ENCODE data around the gene SIGLEC6. TPM values are rescaled to one million over a fixed set of nuclear protein-coding genes. Genes with fewer than 3 reads are reported as not detected.

Gene SIGLEC6
- polyA plus RNA-seq, 1 experiment: not detected

DNA sequence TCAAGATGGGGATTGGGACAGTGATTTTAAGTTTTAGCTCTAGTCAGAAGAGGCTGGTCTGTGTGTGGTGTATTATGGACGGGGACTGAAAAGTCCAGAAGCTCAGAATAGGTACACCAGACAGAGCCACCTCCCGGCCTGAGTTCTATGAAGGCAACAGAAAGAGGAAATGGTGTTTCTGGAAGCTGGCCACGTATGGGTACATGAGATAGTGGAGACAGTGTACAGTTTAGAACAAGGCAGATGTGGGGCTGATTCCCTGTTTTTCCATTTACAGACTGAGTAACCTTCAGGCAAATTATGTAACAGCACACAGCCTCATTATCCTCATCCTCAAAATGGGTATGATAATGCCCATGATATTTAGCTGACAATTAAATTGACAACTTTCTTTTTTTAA lies 40.9 kb upstream of the SIGLEC6 start:
- H3K27ac ChIP-seq (ENCODE audit: low read depth, low read length): peak overlapping the region; percentile 3
- no peak for DNase-seq (ENCODE audit: low read depth, low spot score)
- no peaks in the 10 kb centered on the region for H3K27me3 ChIP-seq (ENCODE audit: control insufficient read depth, insufficient read depth, low read length)
- POLR2A ChIA-PET: no interaction called here
- peak overlapping the region; percentile 84 for H3K4me3 ChIP-seq (ENCODE audit: low read depth, low read length)
- TF ChIP-seq CTCF (IDR thresholded peaks at IDR 0.05; ENCODE audit: low read depth, low read length): no peak
- CTCF ChIA-PET: interaction anchor here (0.9 to 1.8 kb wide), 3 partner anchors 57 to 206 kb away, joined by 3 to 6 read pairs (median 5); no protein-coding TSS in a partner anchor
- no peaks in the 10 kb centered on the region for H3K9me3 ChIP-seq (ENCODE audit: control insufficient read depth, insufficient read depth, low read length)

GRCh38 chr19:51571599-51571998 lies 40.1 kb upstream of the SIGLEC6 start:
- POLR2A ChIA-PET: interaction anchor here (1.0 to 1.1 kb wide), 3 partner anchors 22 to 232 kb away, joined by 4 to 5 read pairs (median 4); no protein-coding TSS in a partner anchor
- no peaks in the 10 kb centered on the region for H3K27me3 ChIP-seq (ENCODE audit: control insufficient read depth, insufficient read depth, low read length)

DNA sequence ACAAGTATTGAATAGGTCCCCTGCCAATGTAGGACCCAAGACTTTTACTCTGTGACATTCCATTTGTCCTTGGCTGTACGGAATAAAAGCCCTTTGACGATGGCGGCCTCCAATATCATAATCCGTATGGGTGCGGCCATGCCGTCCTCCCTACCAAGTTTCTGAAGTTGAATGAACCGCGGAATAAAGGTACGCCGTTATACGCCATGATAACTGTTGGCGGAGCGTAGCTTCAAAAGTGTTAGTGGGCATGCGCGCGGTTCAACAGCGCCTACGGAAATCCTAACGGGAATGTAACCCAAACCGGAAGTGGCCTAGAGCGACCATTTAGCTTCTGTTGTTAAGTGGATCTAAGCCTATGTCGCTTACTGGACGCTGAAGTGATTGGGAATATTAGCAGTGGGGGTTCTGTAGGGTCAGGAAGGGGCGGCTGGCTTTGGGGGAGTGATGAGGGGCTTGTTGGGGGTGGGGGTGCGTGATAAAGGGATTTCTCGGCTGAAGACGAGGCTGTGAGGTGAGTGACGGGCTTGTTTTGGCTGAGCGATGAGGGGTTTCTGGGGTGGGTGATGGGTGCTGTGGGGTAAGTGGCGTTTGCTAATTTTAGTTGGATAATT lies 39.6 kb upstream of the SIGLEC6 start, which contains the start of gene ZNF175:
Gene ZNF175 (plus strand): TSS at position 322 of the 614 bp plus-strand sequence. CDS start 2,047 bp downstream, outside the sequence.
- peak; percentile 90 for DNase-seq (ENCODE audit: low read depth, low spot score)
- H3K4me3 ChIP-seq (ENCODE audit: low read depth, low read length): peak within 1 kb of the TSS; percentile 84
- ChIA-PET CTCF (interaction anchor here (0.6 to 1.8 kb wide), 4 partner anchors 56 to 443 kb away, joined by 4 to 15 read pairs (median 5); no protein-coding TSS in a partner anchor), POLR2A (interaction anchor here (0.8 to 1.1 kb wide), 4 partner anchors 23 to 316 kb away, joined by 4 to 5 read pairs (median 4); no protein-coding TSS in a partner anchor)
- H3K27ac ChIP-seq (ENCODE audit: low read depth, low read length): peak within 1 kb of the TSS; percentile 52
- H3K9me3 ChIP-seq (ENCODE audit: control insufficient read depth, insufficient read depth, low read length): no peaks in the 10 kb centered on the region
- no peaks in the 10 kb centered on the region for H3K27me3 ChIP-seq (ENCODE audit: control insufficient read depth, insufficient read depth, low read length)
- TF ChIP-seq CTCF (IDR thresholded peaks at IDR 0.05; ENCODE audit: low read depth, low read length): no peak

More at GRCh38 chr19:51571599-51571998, 40.1 kb upstream of the SIGLEC6 start:
- CTCF ChIA-PET: interaction anchor here (0.9 to 1.8 kb wide), 5 partner anchors 56 to 206 kb away, joined by 3 to 15 read pairs (median 5); no protein-coding TSS in a partner anchor
- H3K4me3 ChIP-seq (ENCODE audit: low read depth, low read length): peak overlapping the region; percentile 84
- no peaks in the 10 kb centered on the region for H3K9me3 ChIP-seq (ENCODE audit: control insufficient read depth, insufficient read depth, low read length)
- no peak for DNase-seq (ENCODE audit: low read depth, low spot score)
- no peak for TF ChIP-seq CTCF (IDR thresholded peaks at IDR 0.05; ENCODE audit: low read depth, low read length)
- no peak overlapping the region for H3K27ac ChIP-seq (ENCODE audit: low read depth, low read length)

- H3K27ac ChIP-seq (ENCODE audit: low read depth, low read length): no peak overlapping the region
- no peak for DNase-seq (ENCODE audit: low read depth, low spot score)
- no peak overlapping the region for H3K4me3 ChIP-seq (ENCODE audit: low read depth, low read length)
- ChIA-PET CTCF (interaction anchor here (0.6 kb wide), 1 partner anchor 93 kb away, joined by 4 read pairs; no protein-coding TSS in a partner anchor), POLR2A (no interaction called here)
- H3K27me3 ChIP-seq (ENCODE audit: control insufficient read depth, insufficient read depth, low read length): no peaks in the 10 kb centered on the region
- H3K9me3 ChIP-seq (ENCODE audit: control insufficient read depth, insufficient read depth, low read length): no peaks in the 10 kb centered on the region
- TF ChIP-seq CTCF (IDR thresholded peaks at IDR 0.05; ENCODE audit: low read depth, low read length): no peak
Measured at GRCh38 chr19:51568456-51568855, 37.0 kb upstream of the SIGLEC6 start.

GRCh38 chr19:51567583-51567982 lies 36.1 kb upstream of the SIGLEC6 start:
- DNase-seq (ENCODE audit: low read depth, low spot score): no peak
- CTCF ChIA-PET: no interaction called here

More at GRCh38 chr19:51567583-51567982, 36.1 kb upstream of the SIGLEC6 start:
- Histone ChIP-seq H3K27ac (ENCODE audit: low read depth, low read length) (no peak overlapping the region), H3K9me3 (ENCODE audit: control insufficient read depth, insufficient read depth, low read length) (no peaks in the 10 kb centered on the region), H3K4me3 (ENCODE audit: low read depth, low read length) (no peak overlapping the region), H3K27me3 (ENCODE audit: control insufficient read depth, insufficient read depth, low read length) (no peaks in the 10 kb centered on the region)
- TF ChIP-seq CTCF (IDR thresholded peaks at IDR 0.05; ENCODE audit: low read depth, low read length): no peak
- POLR2A ChIA-PET: no interaction called here

Data from AG04450 (cell line).